Fibroblast of the aortic adventitia (primary cell): ENCODE measurements around the gene CENPW. TPM values are rescaled to one million over a fixed set of nuclear protein-coding genes. Genes with fewer than 3 reads are reported as not detected.

ENCODE experiments used
- DNase-seq: peaks from one replicate; pipeline ENCODE4 v3.0.0-alpha.2; 2010; ENCODE audit warnings: low read depth
- H3K4me3 ChIP-seq: 2 replicates; pipeline ENCODE4 v1.5.1; 2011; ENCODE audit warnings: low read depth, mild to moderate bottlenecking, control low read depth, low read length, moderate library complexity
- CTCF ChIP-seq: IDR thresholded peaks from 2 replicates; pipeline ENCODE4 v1.5.1; 2011; ENCODE audit warnings: mild to moderate bottlenecking, low read length, control low read depth, inconsistent platforms; ENCODE audit not compliant: insufficient read depth
- total RNA-seq: library from RNA; depleted of rRNA; stranded (reverse); fragments of >200 nt; gene quantifications from 2 replicates; pipeline ENCODE4 v1.2.3, GENCODE V29; 2012; ENCODE audit warnings: low replicate concordance

CENPW gene
- total RNA-seq, result 13.7 and 55.9 TPM in 2 replicates

- peak; percentile 86 for DNase-seq
These were observed at the start of gene CENPW for GRCh38 chr6:126339796-126340609. Gene CENPW, plus strand, starts transcription at chr6:126340115. Its CDS starts 159 bp downstream, at chr6:126340274.

GRCh38 chr6:126293891-126294524 lies 45.9 kb upstream of the CENPW start:
- TF ChIP-seq CTCF, result no peak
- no peak overlapping the region for H3K4me3 ChIP-seq
- DNase-seq, result peak; percentile 9

More at GRCh38 chr6:126339796-126340609, at the start of gene CENPW:
- peak within 1 kb of the TSS; percentile 95 for H3K4me3 ChIP-seq
- TF ChIP-seq CTCF, result no peak

DNA sequence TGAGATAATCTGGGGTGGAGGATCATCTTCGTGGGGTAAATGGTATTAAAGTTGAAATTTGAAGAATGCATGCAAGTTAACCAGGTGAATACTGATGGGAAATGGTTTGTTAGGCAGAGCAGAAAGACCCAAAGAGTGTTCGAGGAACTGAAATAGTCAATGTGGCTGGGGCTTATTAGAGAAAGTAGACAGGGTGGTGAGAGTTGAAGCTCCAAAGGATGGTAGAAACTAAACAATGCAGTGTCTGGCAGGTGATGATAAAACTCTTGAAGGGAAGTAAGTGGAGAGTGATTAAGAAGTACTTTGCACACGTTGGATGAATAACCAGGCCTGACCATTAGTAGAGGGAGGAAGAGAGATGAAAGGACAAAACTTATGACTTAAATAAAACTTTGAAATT lies 39.8 kb upstream of the CENPW start:
- no peak for TF ChIP-seq CTCF
- no peak for DNase-seq
- H3K4me3 ChIP-seq, result no peak overlapping the region

DNA sequence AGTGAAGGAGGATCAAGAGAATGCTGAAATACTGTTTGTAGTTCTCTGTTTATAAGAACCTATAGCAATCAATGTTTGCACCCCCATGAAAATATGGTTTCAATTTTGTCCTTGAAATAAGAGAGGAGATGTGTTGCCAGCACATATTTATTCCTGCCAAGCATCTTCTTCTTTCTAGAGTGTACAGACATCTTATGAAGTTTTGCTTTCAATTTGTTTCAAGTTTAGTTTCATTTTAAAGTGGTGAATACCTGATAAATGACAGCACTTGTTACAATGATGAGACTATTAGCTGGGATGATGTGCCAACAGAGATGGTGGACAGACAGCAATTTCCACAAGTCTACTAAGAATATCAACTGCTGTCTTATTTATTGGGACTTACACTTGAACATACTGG lies 39.2 kb upstream of the CENPW start:
- H3K4me3 ChIP-seq, result no peak overlapping the region
- no peak for TF ChIP-seq CTCF
- DNase-seq, result peak; percentile 6

DNA sequence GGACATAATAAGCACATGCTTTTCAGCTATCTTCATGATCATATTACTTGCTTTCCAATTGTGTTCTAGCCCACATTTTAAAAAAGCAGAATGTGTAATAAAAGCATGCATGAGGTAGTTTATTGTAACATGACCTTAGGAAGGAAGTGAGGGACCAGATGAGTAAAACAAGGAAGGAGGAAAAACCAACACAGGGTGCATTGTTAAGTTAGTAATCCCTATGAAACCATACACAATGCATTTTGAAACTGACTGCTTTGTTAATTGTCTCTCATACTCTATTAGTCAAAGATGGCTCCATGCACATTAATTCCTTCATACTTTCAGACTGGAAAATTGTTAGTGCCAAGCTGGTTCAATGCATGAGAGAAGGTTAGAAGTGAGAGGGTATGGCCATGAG lies 37.7 kb upstream of the CENPW start:
- TF ChIP-seq CTCF, result no peak

DNA sequence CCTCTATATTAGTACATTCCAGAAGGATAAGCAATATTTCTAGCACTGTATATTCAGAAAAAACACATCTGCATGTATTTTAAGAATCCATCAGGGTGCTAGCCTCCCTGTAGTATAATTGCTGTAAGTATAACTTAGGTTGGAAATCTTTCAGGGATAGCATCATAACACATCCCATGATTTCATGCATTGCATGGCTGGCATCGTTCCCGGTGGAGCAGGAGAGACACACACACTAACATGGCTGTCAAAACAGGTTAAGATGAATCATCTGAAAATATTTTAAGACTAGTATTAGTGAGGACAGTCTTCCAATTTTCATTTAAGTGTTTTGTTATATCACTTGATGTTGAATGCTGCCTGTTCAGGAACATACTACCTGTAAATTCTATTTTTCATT lies 32.1 kb upstream of the CENPW start:
- TF ChIP-seq CTCF, result no peak
- peak; percentile 87 for DNase-seq
- no peak overlapping the region for H3K4me3 ChIP-seq

More for the DNA sequence above, 37.7 kb upstream of the CENPW start:
- no peak overlapping the region for H3K4me3 ChIP-seq
- DNase-seq, result no peak
